HepG2 (cell line): ENCODE results near the gene PHACTR3. TPM values are rescaled to one million over a fixed set of nuclear protein-coding genes. Genes with fewer than 3 reads are reported as not detected.
A peak's percentile ranks its signal among the peaks of the same experiment; 100 is the strongest.

Experiments used
- ATAC-seq: fragments of 200-7000 bp; cut with Tn5 transposase; 3 replicates; pipeline ENCODE4 v1.9.1; 2020; ENCODE audit warnings: mild to moderate bottlenecking, moderate library complexity
- BruUV-seq: library from RNA; stranded (reverse); fragments of 400-500 nt; replicated peaks from 2 replicates; lab custom pipeline; 2021; lab: Mats Ljungman, UMichigan
- CTCF ChIA-PET: fragments of 300-600 bp; formaldehyde crosslinking; extraction: SDS; loops from one replicate; lab custom pipeline; 2021; ENCODE audit warnings: low total read pairs, inconsistent platforms, low intra/inter-chr PET ratio; lab: Yijun Ruan, JAX
- POLR2A ChIA-PET: fragments of 350-600 bp; sonication (Branson Sonifier 250); formaldehyde crosslinking; loops from one replicate; lab custom pipeline; 2020; ENCODE audit warnings: antibody characterized with exemption, inconsistent platforms; lab: Yijun Ruan, JAX
- DNase-seq: peaks from one replicate; pipeline ENCODE4 v3.0.0-alpha.2; 2015; ENCODE audit warnings: low spot score
- FAIRE-seq: peaks from 3 replicates; lab custom pipeline; 2011; peaks lifted over from hg19 to GRCh38; lab: Jason Lieb, UNC
- H2AFZ ChIP-seq: one replicate; pipeline ENCODE4 v1.6.1; 2011; ENCODE audit warnings: low read length, inconsistent platforms
- H3K27ac ChIP-seq: fragments of 300-600 bp; 3 replicates; pipeline ENCODE4 v1.8.0; 2011; ENCODE audit warnings: mixed run types, mild to moderate bottlenecking, mixed read lengths, low read length, inconsistent platforms; ENCODE audit not compliant: insufficient read depth; ENCODE audit errors: extremely low read length
- H3K27me3 ChIP-seq, 2 experiments: fragments of 200-600 bp in 1 of 2; 2 replicates in 1 of 2; 3 replicates in 1 of 2; pipeline versions ENCODE4 v1.6.0 to v1.8.0; 2011; ENCODE audit warnings: low read length in 2 of 2, mild to moderate bottlenecking in 2 of 2, moderate library complexity in 2 of 2, inconsistent platforms in 1 of 2; ENCODE audit not compliant: insufficient read depth in 2 of 2, control insufficient read depth in 1 of 2
- H3K36me3 ChIP-seq, 2 experiments: fragments of 200-600 bp in 1 of 2; replicated peaks in 1 of 2; 2 replicates in 1 of 2; 3 replicates in 1 of 2; pipeline versions ENCODE4 v1.5.1 to v1.8.0; 2011; ENCODE audit warnings: low read length in 2 of 2, inconsistent platforms in 1 of 2; ENCODE audit not compliant: insufficient read depth in 2 of 2, control insufficient read depth in 1 of 2
- H3K4me1 ChIP-seq: 2 replicates; pipeline ENCODE4 v1.5.1; 2012; ENCODE audit warnings: low read length, inconsistent platforms; ENCODE audit not compliant: insufficient read depth
- H3K4me2 ChIP-seq: 2 replicates; pipeline ENCODE4 v1.6.0; 2011; ENCODE audit warnings: low read depth, low read length, inconsistent platforms
- H3K4me3 ChIP-seq, 3 experiments: fragments of 200-600 bp in 1 of 3; sonication (generic), shearing (Covaris generic) in 1 of 3; replicated peaks in 1 of 3; 2 replicates each; pipeline ENCODE4 v1.5.1; 2011 to 2016; ENCODE audit warnings: low read length in 3 of 3, inconsistent platforms in 2 of 3, low read depth in 2 of 3, mild to moderate bottlenecking in 2 of 3, control low read depth in 1 of 3, mixed read lengths in 1 of 3; ENCODE audit not compliant: insufficient read depth in 1 of 3
- H3K79me2 ChIP-seq: one replicate; pipeline ENCODE4 v1.6.1; 2011; ENCODE audit warnings: low read length, inconsistent platforms; ENCODE audit not compliant: insufficient read depth
- H3K9ac ChIP-seq: 2 replicates; pipeline ENCODE4 v1.6.0; 2011; ENCODE audit warnings: mild to moderate bottlenecking, low read depth, low read length, inconsistent platforms; ENCODE audit not compliant: insufficient read depth
- H3K9me3 ChIP-seq: 2 replicates; pipeline ENCODE4 v1.5.1; 2012; ENCODE audit warnings: mild to moderate bottlenecking, low read length
- H4K20me1 ChIP-seq: 2 replicates; pipeline ENCODE4 v1.6.0; 2011; ENCODE audit warnings: inconsistent platforms, mild to moderate bottlenecking, low read length, moderate library complexity; ENCODE audit not compliant: insufficient read depth
- ATF7 ChIP-seq, 2 experiments: fragments of 450-650 bp in 1 of 2; sonication (generic) in 1 of 2; formaldehyde crosslinking in 1 of 2; IDR thresholded peaks; 2 replicates each; pipeline versions ENCODE4 v1.4.0 to v1.6.1; 2016 to 2020; ENCODE audit warnings: antibody characterized with exemption in 1 of 2, mild to moderate bottlenecking in 1 of 2, missing genetic modification reagents in 1 of 2
- HNRNPK ChIP-seq: fragments of 200-400 bp; formaldehyde crosslinking; IDR thresholded peaks from 2 replicates; pipeline ENCODE4 v1.6.1; 2018; ENCODE audit warnings: low read length, low read depth, moderate library complexity, mild to moderate bottlenecking; ENCODE audit not compliant: poor library complexity, severe bottlenecking
- SMAD1 ChIP-seq: sonication (generic); formaldehyde crosslinking; IDR thresholded peaks from 2 replicates; pipeline ENCODE4 v1.4.0; 2020; ENCODE audit warnings: missing genetic modification reagents, low read depth, mild to moderate bottlenecking, borderline replicate concordance
- ZBTB38 ChIP-seq: sonication (generic); formaldehyde crosslinking; IDR thresholded peaks from 2 replicates; pipeline ENCODE4 v1.5.1; 2020; ENCODE audit warnings: mild to moderate bottlenecking, missing genetic modification reagents
- ZNF225 ChIP-seq: sonication (generic); formaldehyde crosslinking; IDR thresholded peaks from 2 replicates; pipeline ENCODE4 v1.4.0; 2020; ENCODE audit warnings: mild to moderate bottlenecking, missing genetic modification reagents
- ZNF709 ChIP-seq: sonication (generic); formaldehyde crosslinking; IDR thresholded peaks from 2 replicates; pipeline ENCODE4 v1.5.0; 2020; ENCODE audit warnings: mild to moderate bottlenecking, missing genetic modification reagents
- ZNF775 ChIP-seq: sonication (generic); formaldehyde crosslinking; IDR thresholded peaks from 2 replicates; pipeline ENCODE4 v1.4.0; 2020; ENCODE audit warnings: missing genetic modification reagents, mild to moderate bottlenecking, moderate library complexity, borderline replicate concordance
- whole genome bisulfite sequencing: methylation state at CpG from one replicate; pipeline ENCODE4 v1.1.6; 2017; ENCODE audit warnings: low lambda C conversion rate; 5-methylcytosine and 5-hydroxymethylcytosine counted together
- in situ Hi-C: cut with HindIII; loops from 2 replicates; pipeline ENCODE4 v1.10.0; 2017; ENCODE audit warnings: low pct_unique_long_range_greater_than_20kb; ENCODE audit not compliant: extremely low pct_ligation_motif_present
- intact Hi-C: fragments of 100-400 bp; cut with micrococcal nuclease; formaldehyde crosslinking; loops from one replicate; pipeline ENCODE4 v1.10.0; 2022; ENCODE audit not compliant: unreplicated experiment
- polyA plus RNA-seq, 8 experiments: library from polyadenylated mRNA; depleted of rRNA in 3 of 8; stranded (reverse) in 7 of 8; unstranded in 1 of 8; fragments of >200 nt; fragmentation: Illumina TruSeq in 4 of 8; extraction: Trizol in 4 of 8; gene quantifications; 2 replicates each; pipeline versions ENCODE4 v1.2.1 to v1.2.3, GENCODE V29; 2011 to 2016; ENCODE audit warnings: low read depth in 4 of 8, missing spikeins in 1 of 8, mixed read lengths in 1 of 8; ENCODE audit not compliant: insufficient read depth in 1 of 8
- total RNA-seq, 5 experiments: library from RNA; depleted of rRNA; stranded (reverse); fragments of >200 nt; fragmentation: Illumina TruSeq; extraction: Trizol; gene quantifications; 2 replicates each; pipeline ENCODE4 v1.2.3, GENCODE V29; 2016; ENCODE audit warnings: low read depth in 1 of 5

PHACTR3 gene
- total and polyA plus RNA-seq, 2 of the 13 experiments (the other 11 are each of a cell fraction or from before 2014, with no cell fraction given), result not detected

DNA sequence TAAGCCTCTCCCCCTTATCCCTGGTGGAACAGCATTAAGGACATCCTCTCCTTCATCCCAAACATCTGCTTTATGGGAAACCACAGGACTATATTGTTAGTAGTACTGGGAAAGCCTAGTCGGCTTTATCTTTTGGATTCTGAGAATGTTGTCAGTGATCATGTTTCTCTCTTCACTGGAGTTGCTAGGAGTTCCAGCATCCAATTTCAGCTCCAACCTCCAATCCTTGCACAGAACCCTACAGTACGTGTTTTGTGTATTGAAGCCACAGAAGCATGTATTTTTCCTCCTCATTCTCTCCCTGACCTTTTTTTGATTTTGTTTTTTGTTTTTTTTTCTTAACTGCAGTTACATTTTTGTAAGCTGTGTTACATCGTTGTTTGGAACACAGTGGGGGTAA, 84.0 kb downstream of the PHACTR3 start:
- TF ChIP-seq ZNF709 (CRISPR knock-in tag) (no peak), SMAD1 (CRISPR knock-in tag) (no peak), ATF7 (IDR thresholded peaks at IDR 0.05) (peak; percentile 25; the same call in 1 of the 2 replicates), ATF7 (CRISPR knock-in tag; IDR thresholded peaks at IDR 0.05) (no peak), HNRNPK (no peak), ZNF775 (CRISPR knock-in tag) (no peak), ZNF225 (CRISPR knock-in tag) (no peak)
- Histone ChIP-seq H2AFZ (no peak overlapping the region), H4K20me1 (no peaks in the 10 kb centered on the region), H3K79me2 (no peaks in the 10 kb centered on the region), H3K4me3 (no peak overlapping the region), H3K27me3 (peaks cover 0 to 9% of the 10 kb centered on the region in 2 experiments; a peak in 2 of 5 replicates), H3K4me2 (no peak overlapping the region), H3K9ac (no peak overlapping the region), H3K27ac (no peak overlapping the region), H3K4me1 (no peaks in the 10 kb centered on the region), H3K36me3 (no peaks in the 10 kb centered on the region), H3K9me3 (peaks cover 12% of the 10 kb centered on the region)
- ChIA-PET POLR2A (no interaction called here), CTCF (no interaction called here)
- no peak for DNase-seq
- in situ Hi-C loops (loop anchor here (10.0 kb wide), 1 partner anchor 64 kb away; no protein-coding TSS in a partner anchor), intact Hi-C loops (no loop called here)
- no TSS peak for BruUV-seq
- FAIRE-seq, result no peak
- ATAC-seq, result no peak
- WGBS, result under 1% methylated on average over 3 of the region's 3 CpGs

- no TSS peak for BruUV-seq
- H4K20me1 ChIP-seq, result no peaks in the 10 kb centered on the region
- ChIA-PET CTCF (no interaction called here), POLR2A (no interaction called here)
- H2AFZ ChIP-seq, result no peak overlapping the region
- H3K9me3 ChIP-seq, result peaks cover 12% of the 10 kb centered on the region
- H3K9ac ChIP-seq, result no peak overlapping the region
- 5% methylated on average over 7 of the region's 7 CpGs for WGBS
- in situ Hi-C loops, result loop anchor here (10.0 kb wide), 1 partner anchor 64 kb away; no protein-coding TSS in a partner anchor
- H3K36me3 ChIP-seq, result no peaks in the 10 kb centered on the region
- TF ChIP-seq ZBTB38 (CRISPR knock-in tag), result no peak
- no peaks in the 10 kb centered on the region for H3K79me2 ChIP-seq
- no peak overlapping the region for H3K27ac ChIP-seq
- DNase-seq (no peak), FAIRE-seq (no peak), ATAC-seq (no peak)
- H3K4me3 ChIP-seq, result no peak overlapping the region
- no peaks in the 10 kb centered on the region for H3K4me1 ChIP-seq
- H3K27me3 ChIP-seq, result peaks cover 0 to 5% of the 10 kb centered on the region in 2 experiments; a peak in 1 of 5 replicates
- H3K4me2 ChIP-seq, result no peak overlapping the region
- intact Hi-C loops, result no loop called here
Measured at GRCh38 chr20:59688999-59689398, 84.7 kb downstream of the PHACTR3 start.
